Mesenchymal stem cell (in vitro differentiated cells and primary cell): ENCODE results near the gene SNURF. TPM values are rescaled to one million over a fixed set of nuclear protein-coding genes. Genes with fewer than 3 reads are reported as not detected.

Experiments
- small RNA-seq: library from polyadenylated mRNA; stranded (forward); fragments of <200 nt; extraction: miRNeasy Mini kit (QIAGEN cat#:217004); gene quantifications from one replicate; pipeline ENCODE3, GENCODE V24; 2013; ENCODE audit warnings: low read depth

SNURF gene

Small RNAs within 50 kb of the gene (small RNA-seq; reads per million reads assigned to genes)
- gene AC090602.1 (not detected), gene AC124312.4 (not detected), gene AC124312.5 (not detected)
